ENCODE results near the gene IL12RB2. TPM values are rescaled to one million over a fixed set of nuclear protein-coding genes. Genes with fewer than 3 reads are reported as not detected.

IL12RB2 gene
- total and polyA plus RNA-seq, 2 donors (not counting 1 experiment from before 2014, with no cell fraction given): 0.01 TPM; not detected in 1

GRCh38 chr1:67437961-67438360 lies 130.3 kb downstream of the IL12RB2 start:
- H3K9me3 ChIP-seq (ENCODE audit: control insufficient read depth, insufficient read depth, low read depth, low read length): no peaks in the 10 kb centered on the region
- no peaks in the 10 kb centered on the region for H3K36me3 ChIP-seq (ENCODE audit: control insufficient read depth, insufficient read depth, low read length)
- no peak overlapping the region for H3K9ac ChIP-seq (ENCODE audit: insufficient read depth, low read length)
- H3K4me3 ChIP-seq (replicated peaks in 1 of 4; ENCODE audit: control extremely low read depth in 1 of 4, insufficient read depth in 1 of 4, low read depth in 3 of 4, low read length in 4 of 4): no peak overlapping the region
- DNase-seq (ENCODE audit: low read depth in 2 of 2): no peak
- H3K27me3 ChIP-seq (ENCODE audit: control insufficient read depth, insufficient read depth, low read length): no peaks in the 10 kb centered on the region
- TF ChIP-seq, protein P1, sequence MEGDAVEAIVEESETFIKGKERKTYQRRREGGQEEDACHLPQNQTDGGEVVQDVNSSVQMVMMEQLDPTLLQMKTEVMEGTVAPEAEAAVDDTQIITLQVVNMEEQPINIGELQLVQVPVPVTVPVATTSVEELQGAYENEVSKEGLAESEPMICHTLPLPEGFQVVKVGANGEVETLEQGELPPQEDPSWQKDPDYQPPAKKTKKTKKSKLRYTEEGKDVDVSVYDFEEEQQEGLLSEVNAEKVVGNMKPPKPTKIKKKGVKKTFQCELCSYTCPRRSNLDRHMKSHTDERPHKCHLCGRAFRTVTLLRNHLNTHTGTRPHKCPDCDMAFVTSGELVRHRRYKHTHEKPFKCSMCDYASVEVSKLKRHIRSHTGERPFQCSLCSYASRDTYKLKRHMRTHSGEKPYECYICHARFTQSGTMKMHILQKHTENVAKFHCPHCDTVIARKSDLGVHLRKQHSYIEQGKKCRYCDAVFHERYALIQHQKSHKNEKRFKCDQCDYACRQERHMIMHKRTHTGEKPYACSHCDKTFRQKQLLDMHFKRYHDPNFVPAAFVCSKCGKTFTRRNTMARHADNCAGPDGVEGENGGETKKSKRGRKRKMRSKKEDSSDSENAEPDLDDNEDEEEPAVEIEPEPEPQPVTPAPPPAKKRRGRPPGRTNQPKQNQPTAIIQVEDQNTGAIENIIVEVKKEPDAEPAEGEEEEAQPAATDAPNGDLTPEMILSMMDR (conservative IDR thresholded peaks at IDR 0.05 in 1 of 2, IDR thresholded peaks at IDR 0.05 in 1 of 2; ENCODE audit: low read depth in 1 of 2, low read length in 2 of 2): no peak
- no peak for TF ChIP-seq EZH2 (IDR thresholded peaks at IDR 0.05; ENCODE audit: low read length, missing control alignments)
- no peak overlapping the region for H3K4me2 ChIP-seq (ENCODE audit: extremely low read depth, insufficient read depth, low read length)
- H3K4me1 ChIP-seq (ENCODE audit: control insufficient read depth, extremely low read depth, insufficient read depth, low read length): peaks cover 5% of the 10 kb centered on the region
- no peaks in the 10 kb centered on the region for H4K20me1 ChIP-seq (ENCODE audit: control insufficient read depth, extremely low read depth, insufficient read depth, low read length)
- H3K79me2 ChIP-seq (ENCODE audit: control insufficient read depth, insufficient read depth, low read length): no peaks in the 10 kb centered on the region
- H3K27ac ChIP-seq (ENCODE audit: insufficient read depth, low read length): no peak overlapping the region
- H2AFZ ChIP-seq (ENCODE audit: low read length): no peak overlapping the region

DNA sequence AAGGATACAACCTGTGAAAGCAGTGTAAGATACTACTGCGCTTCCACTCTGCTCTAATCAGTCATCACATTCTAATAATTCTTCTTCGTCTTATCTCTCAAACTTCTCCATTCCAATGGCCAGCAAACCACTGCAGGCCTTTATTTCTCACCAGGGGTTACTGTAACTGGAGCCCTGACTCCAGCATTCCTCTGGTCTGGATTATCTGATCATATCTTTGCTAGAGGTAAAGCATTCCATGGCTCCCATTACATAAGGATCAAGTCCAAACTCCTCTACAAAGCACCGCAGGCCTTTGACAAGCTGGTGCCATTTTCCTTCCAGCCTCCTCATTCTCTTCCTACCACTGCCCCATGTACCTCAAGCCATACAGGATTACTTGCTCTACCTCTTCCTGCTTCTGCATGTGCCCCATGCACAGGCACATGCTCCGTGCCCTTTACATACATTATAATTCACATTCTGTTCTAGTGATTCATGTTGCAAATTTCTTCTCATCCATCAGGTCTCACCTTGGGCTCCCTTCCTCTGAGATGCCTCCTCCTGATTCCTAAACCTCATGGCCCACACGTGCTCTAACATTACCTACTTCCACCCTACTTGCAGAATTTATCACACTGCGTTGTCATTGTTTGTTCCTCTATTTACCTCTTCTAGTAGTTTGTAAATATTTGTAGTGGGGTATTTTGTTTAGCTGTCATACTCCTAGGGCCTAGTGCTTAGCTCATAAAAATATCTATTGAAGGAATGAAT lies 131.8 kb downstream of the IL12RB2 start:
- Histone ChIP-seq H4K20me1 (ENCODE audit: control insufficient read depth, extremely low read depth, insufficient read depth, low read length) (no peaks in the 10 kb centered on the region), H3K36me3 (ENCODE audit: control insufficient read depth, insufficient read depth, low read length) (no peaks in the 10 kb centered on the region), H3K27ac (ENCODE audit: insufficient read depth, low read length) (no peak overlapping the region), H3K79me2 (ENCODE audit: control insufficient read depth, insufficient read depth, low read length) (no peaks in the 10 kb centered on the region), H3K27me3 (ENCODE audit: control insufficient read depth, insufficient read depth, low read length) (no peaks in the 10 kb centered on the region), H3K9ac (ENCODE audit: insufficient read depth, low read length) (no peak overlapping the region), H3K4me2 (ENCODE audit: extremely low read depth, insufficient read depth, low read length) (no peak overlapping the region), H2AFZ (ENCODE audit: low read length) (no peak overlapping the region), H3K9me3 (ENCODE audit: control insufficient read depth, insufficient read depth, low read depth, low read length) (no peaks in the 10 kb centered on the region), H3K4me3 (replicated peaks in 1 of 4; ENCODE audit: control extremely low read depth in 1 of 4, insufficient read depth in 1 of 4, low read depth in 3 of 4, low read length in 4 of 4) (no peak overlapping the region), H3K4me1 (ENCODE audit: control insufficient read depth, extremely low read depth, insufficient read depth, low read length) (peaks cover 5% of the 10 kb centered on the region)
- no peak for TF ChIP-seq EZH2 (IDR thresholded peaks at IDR 0.05; ENCODE audit: low read length, missing control alignments)
- TF ChIP-seq, protein P1 (conservative IDR thresholded peaks at IDR 0.05 in 1 of 2, IDR thresholded peaks at IDR 0.05 in 1 of 2; ENCODE audit: low read depth in 1 of 2, low read length in 2 of 2): no peak
- DNase-seq (ENCODE audit: low read depth in 2 of 2): peak in 1 of 2 donors; percentile 80

GRCh38 chr1:67440339-67440738 lies 132.7 kb downstream of the IL12RB2 start:
- Histone ChIP-seq H3K36me3 (ENCODE audit: control insufficient read depth, insufficient read depth, low read length) (no peaks in the 10 kb centered on the region), H3K27me3 (ENCODE audit: control insufficient read depth, insufficient read depth, low read length) (no peaks in the 10 kb centered on the region), H4K20me1 (ENCODE audit: control insufficient read depth, extremely low read depth, insufficient read depth, low read length) (no peaks in the 10 kb centered on the region), H3K9ac (ENCODE audit: insufficient read depth, low read length) (no peak overlapping the region), H3K9me3 (ENCODE audit: control insufficient read depth, insufficient read depth, low read depth, low read length) (no peaks in the 10 kb centered on the region), H3K4me1 (ENCODE audit: control insufficient read depth, extremely low read depth, insufficient read depth, low read length) (peaks cover 2% of the 10 kb centered on the region), H3K79me2 (ENCODE audit: control insufficient read depth, insufficient read depth, low read length) (no peaks in the 10 kb centered on the region), H2AFZ (ENCODE audit: low read length) (no peak overlapping the region), H3K4me3 (replicated peaks in 1 of 4; ENCODE audit: control extremely low read depth in 1 of 4, insufficient read depth in 1 of 4, low read depth in 3 of 4, low read length in 4 of 4) (no peak overlapping the region), H3K4me2 (ENCODE audit: extremely low read depth, insufficient read depth, low read length) (no peak overlapping the region), H3K27ac (ENCODE audit: insufficient read depth, low read length) (no peak overlapping the region)
- peak in 1 of 2 donors; percentile 20 for DNase-seq (ENCODE audit: low read depth in 2 of 2)
- TF ChIP-seq, protein P1 (conservative IDR thresholded peaks at IDR 0.05 in 1 of 2, IDR thresholded peaks at IDR 0.05 in 1 of 2; ENCODE audit: low read depth in 1 of 2, low read length in 2 of 2): no peak
- no peak for TF ChIP-seq EZH2 (IDR thresholded peaks at IDR 0.05; ENCODE audit: low read length, missing control alignments)
